ENCODE data around the gene CANT1.
"Not testable (repeated sequence)": the region's sequence is repeated elsewhere in the genome, so short reads cannot be mapped to it uniquely, and the experiment has no call there.

Gene CANT1

DNA sequence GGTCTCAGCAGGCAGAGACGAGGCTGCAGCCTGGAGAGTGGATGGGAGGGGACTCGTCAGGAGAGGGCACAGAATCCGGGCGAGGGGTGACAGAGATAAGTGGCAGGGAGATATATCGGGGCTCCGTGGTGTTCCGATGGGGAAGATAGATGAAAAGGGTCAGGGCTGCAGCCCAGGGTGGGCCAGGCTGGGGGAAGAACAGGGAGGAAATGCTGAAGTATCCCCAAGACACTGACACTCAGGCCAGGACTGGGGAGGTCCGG, 32.0 kb downstream of the CANT1 start:
- no peak for DNase-seq (ENCODE audit: low read depth in 2 of 2)

DNA sequence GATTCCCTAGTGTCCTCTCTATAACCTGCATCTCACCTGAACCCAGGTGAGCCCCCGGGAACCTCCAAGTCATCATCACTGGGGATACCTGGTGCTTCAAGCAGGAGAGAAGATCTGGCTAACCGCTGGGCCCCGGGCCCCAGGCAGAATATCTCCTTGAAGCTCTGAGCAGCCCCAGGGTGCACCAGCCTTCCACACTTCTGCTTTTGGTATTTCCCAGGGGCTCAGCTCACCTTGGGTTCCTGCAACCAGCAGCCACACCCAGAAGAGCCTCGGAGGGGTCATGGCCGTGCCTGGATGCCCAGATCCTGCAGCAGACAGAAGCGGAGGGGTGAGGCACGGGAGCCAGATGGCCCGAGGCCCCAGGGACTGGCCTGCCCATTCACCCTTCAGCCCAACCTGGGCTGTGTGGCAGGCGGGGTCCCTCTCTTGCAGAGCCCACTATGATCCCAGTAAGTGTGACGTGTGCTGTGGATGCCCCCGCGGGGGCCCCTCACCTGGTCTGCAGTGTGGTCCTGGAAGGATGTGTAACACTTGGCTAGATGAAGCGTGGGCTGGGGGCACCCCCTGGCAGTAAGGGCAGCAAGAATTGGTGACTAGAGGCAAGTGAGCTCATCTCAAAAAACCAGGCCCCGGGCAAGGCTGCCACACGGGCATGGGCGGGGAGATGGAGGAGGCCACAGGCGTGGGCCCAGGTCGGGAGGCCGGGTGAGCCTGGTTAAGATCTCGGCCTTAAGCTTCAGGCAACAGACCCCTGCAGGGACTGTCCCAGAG, 32.5 kb downstream of the CANT1 start:
- DNase-seq (ENCODE audit: low read depth in 2 of 2), result no peak

DNA sequence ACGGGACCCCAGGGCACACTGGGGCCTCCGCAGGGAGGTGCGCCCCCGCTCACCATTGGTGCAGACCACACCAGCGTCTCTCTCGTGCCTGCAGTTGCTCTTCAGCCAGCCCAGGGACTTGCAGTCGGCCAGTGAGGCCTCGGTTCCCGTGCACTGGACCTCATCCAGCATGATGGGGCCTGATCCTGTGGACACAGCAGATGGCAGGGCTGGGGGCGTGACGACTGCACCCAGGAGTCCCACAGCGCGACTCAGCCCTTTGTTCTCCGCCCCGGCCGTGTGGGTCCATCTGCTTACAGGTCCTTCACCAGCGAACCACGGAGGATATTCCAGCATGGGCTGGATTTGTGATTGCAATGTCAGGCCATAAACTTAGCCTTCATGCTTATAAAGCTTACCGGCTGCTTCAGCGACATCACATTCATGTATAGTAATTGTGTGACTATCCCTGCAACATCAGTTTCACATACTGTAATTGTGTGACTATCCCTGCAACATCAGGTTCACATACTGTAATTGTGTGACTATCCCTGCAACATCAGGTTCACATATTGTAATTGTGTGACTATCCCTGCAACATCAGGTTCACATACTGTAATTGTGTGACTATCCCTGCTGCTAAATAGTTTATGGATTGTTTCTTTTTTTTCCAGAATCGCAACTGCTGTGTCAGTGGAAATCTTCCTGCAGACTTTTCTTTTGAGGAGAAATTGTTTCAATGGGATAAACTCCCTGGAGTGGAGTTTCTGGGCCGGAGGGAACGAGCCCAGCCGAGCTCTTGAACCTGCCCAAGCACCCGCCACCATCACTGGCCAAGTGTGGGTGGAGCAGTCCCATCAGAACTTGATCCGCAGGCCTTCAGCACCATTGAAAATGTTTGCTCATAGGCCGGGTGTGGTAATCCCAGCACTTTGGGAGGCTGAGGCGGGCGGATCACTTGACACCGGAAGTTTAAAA, 34.7 kb downstream of the CANT1 start:
- no peak for DNase-seq (ENCODE audit: low read depth in 2 of 2)

DNA sequence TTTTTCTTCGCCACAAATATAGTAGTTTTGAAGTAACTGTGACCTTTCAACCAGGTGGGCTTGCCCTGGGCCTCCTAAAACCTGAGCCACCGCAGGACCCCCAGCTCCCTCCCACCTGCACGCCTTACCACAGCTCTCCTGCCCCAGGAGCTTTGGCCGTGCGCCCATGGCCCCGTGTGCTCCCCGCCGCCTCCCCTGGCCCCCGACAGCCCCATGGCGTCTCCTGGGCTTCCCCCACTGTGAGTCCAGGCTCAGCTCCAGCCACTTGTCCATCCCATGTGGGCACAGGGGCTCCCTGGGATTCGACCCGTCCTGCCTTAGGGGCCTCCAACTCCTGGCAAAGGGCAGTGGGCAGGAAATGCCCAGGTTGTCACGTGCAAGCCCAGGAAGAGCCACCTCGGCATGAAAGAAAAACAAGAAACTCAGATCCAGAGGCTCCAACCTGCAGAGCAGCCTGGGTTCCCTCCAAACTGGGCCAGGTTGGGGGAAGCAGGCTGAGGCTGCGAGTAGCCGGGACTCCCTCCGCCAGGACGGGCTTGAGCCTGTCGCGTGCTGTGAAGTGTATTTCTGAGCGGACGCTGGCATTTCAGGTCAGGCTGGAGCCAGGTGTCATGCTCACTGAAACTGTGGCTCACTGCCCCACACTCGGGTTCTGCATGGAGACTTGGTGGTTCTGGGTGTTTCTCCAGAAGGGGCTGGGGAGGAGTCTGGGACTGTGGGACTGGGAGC, 35.6 kb downstream of the CANT1 start:
- no peak for DNase-seq (ENCODE audit: low read depth in 2 of 2)

DNA sequence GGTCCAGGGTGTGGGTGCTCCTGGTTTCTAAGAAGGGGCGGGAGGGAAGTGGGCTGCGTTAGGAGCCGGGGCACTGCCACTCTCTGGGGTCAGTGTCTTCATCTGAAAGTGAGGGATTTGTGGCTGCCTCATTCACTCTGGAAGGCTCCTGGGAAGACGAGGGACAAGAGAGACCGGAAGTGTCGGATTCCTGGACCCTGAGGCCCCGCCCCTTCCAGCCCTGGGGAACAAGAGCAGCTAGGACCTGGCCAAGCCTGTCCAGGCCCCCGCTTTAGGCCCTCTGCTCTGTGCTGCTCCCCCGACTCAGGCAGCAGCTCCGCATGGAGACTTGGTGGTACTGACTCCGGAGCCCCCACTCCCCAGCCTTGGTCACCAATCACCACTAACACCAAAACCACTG, 36.4 kb downstream of the CANT1 start:
- DNase-seq (ENCODE audit: low read depth in 2 of 2), result no peak

DNA sequence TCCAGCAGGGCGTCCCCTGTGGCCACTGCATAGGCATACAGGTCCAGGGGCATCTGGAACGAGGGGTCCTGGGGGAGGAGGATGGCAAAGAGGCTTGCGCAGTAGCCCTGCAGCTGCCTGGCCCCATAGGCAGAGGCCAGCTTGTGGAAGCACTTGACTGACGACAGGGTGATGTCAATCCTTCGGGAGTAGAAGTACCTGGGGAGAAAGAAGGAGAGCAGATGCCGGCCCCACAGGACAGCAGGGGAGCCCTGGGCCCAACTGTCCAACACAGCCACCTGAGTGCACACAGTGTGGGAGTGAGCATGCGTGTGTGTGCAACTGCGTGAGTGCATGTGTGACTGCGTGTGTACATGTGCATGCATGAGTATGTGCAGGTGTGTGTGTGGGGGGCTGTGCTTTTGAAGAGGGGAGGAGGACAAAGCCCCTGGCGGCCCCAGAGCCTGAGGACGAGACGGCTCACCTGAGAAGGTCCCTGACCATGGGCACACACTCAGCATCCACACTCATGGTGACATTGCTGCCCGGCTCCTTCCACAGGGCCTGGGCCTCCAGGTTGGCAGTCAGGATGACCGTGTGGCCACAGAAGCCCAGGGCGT, 37.0 kb downstream of the CANT1 start:
- no peak for DNase-seq (ENCODE audit: low read depth in 2 of 2)

DNA sequence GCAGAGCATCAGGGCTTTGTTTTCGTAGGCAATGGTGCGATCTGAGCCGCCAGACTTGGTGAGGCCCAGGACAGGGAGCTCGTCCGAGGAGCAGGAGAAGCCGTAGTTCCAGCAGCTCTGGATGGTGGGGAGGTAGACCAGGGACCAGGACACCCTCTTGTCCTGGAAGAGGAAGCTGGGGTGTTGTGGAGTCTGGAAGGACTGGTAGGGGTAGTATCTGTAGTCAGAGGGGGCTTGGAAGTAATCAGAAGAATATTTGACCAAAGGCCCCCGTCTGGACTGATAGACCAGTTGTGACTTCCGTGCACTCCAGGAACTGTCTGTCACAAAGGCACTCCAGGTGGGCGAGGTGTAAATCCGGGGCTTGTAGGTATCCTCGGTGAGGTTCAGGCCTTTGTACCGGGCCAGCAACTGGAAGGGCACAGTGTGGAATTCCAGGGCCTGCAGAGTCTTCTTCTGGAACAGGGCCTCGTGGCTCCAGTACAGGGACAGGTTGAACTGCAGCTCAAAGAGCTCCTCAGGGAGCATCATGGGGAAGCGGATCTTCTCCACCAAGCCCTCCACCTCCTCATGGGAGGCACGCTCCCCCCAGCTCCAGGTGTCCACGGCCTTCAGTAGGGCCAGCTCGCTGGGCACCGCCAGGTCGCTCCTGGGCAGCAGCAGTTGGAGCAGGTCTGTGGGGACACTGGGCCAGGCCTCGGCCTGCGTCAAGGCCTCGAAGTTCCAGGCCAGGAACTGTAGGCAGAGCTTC, 37.6 kb downstream of the CANT1 start:
- no peak for DNase-seq (ENCODE audit: low read depth in 2 of 2)

DNA sequence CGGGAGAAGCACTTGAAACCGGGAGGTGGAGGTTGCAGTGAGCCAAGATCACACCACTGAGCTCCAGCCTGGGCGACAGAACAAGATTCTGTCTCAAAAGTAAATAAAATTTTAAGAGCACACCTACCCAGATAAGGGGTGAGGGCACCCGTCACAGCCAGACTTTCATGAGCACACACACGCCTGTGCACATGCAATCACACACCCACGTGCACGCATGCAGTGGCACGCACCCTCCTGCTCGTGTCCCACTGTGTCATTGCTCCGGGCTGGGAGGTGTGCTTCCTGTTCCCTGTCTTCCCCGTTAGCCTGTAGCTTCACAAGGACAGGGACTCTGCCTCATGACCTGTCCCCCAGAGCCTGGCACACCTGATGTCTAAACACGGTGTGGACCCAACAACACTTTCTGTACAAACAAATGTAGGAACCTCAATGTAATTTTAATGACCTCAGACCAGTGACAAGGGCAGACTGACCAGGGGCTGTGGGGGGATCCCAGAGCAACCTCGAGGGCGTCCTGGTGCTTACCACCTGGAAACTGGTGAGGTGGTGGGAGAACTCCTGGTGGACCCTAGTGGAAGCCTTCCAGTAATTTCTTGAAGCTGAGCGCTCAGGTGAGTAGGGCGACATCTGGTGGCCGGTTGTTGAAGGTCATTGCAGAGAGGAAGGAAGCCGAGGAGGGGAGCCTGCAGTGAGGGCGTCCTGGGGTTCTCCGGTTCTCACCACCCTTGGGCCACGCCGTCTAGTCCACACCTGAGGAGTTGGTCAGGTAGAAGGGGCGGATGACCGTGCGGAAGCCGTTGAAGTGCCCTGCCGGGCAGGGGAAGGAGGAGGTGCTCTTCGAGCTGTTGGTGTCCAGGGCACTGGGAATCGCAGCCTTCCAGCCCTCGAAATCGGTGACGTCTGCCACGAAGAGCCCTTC, 38.5 kb downstream of the CANT1 start:
- peak; percentile 61 to 75 for DNase-seq (ENCODE audit: low read depth in 2 of 2)

DNA sequence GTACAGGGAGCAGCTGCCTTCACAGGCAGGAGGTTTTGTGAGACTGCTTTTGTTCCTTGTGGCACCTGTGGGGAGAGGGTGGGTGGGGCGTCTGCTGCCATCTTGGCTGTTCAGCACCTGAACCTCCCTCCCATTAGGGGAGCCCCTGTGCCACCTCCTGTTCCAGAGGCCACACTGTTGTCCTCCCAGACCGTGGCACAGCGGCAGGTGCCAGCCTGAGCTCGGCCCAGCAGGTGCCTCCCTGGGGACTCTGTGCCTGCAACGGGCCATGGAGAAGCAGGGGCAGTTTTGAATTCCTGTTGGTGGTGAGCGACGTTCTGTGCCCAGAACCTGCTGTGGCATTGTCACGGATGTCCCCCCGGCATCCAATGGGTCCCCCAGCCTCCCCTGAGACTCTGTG, 39.7 kb downstream of the CANT1 start:
- DNase-seq (ENCODE audit: low read depth in 2 of 2), result no peak

DNA sequence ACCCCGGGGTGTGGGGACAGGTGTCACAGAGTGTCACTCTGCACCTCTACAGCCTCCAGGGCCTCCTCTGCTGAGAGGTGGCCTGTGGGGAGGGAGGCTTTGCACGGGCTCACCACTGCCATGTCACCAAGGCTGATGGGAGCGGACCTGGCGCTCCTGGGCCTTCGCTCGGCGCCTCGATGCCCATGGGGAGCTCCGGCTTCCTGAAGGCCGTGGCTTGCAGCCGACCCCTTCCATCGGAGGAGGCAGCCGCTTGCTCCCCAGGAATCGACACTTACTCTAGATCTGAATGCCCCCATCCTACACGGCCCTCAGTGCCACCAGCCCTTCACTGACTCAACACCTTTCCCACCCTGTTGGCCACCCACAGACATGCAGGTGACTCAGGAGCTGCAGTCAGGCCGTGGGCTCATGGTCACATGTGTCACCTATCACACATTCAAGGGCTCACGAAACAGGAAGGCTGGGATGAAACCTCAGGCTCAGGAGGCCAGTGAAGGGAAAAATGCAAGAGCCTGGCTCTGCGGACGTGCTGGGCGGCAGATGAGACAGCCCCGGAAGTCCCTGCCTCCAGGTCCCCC, 41.7 kb downstream of the CANT1 start:
- DNase-seq (ENCODE audit: low read depth in 2 of 2), result no peak

DNA sequence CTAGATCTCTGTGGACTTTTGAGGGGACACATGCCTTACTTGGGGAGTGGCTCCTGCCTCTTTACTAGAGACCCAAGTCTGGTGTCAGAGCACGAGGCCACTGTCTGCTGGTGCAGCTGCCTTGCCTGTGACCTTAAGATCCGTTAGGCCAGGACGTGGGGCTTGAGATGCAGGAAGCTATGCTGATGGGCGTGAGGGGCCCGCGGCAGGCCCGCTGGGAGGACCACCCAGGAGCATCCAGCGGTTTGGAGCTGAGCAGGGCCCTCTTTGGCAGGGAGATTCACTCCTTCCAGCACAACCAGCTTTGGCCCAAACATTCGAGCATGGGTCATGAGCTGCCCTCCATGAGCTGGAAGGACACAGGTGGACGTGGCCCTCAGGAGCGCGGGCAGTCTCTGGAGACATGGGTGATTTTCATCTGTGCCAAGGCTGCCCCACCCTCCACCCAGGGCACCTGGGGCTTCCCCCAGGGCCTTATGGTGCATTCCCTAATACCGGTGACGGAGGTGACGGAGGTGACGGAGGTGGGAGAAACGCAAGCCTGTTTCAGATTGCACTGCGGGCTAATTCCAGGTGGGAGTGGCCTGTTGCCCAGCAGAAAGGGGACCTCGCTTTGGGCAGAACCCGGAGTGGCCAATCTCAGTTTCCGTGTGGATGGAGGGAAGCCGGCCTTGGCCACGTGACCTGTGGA, 42.5 kb downstream of the CANT1 start:
- no peak for DNase-seq (ENCODE audit: low read depth in 2 of 2)

DNA sequence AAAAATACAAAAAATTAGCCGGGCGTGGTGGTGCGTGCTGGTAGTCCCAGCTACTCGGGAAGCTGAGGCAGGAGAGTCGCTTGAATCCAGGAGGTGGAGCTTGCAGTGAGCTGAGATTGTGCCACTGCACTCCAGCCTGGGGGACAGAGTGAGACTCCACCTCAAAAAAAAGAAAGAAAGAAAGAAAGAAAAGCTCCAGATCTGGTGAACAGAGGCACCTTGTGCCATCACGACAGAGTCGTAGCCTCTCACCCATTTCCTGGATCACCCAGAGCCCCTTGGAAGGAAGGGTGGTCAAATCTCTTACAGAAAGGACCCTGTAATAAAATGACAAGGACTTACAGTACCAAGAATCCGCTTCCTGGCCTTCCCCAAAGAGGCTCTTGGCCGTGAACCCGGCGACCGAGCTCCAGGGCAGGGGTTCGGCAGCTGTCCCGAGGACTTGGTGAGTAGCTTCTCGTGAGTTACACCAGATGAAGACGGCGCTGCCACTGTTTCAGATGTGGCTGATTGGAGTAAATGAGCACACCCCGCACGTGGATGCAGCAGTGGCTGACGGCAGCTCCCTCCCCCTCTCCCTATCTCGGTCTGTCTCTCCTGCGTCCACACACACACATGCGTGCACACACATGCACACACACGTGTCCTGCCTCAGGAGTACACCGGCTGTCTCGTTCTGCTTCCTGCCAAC, 43.3 kb downstream of the CANT1 start:
- DNase-seq (ENCODE audit: low read depth in 2 of 2), result no peak

DNA sequence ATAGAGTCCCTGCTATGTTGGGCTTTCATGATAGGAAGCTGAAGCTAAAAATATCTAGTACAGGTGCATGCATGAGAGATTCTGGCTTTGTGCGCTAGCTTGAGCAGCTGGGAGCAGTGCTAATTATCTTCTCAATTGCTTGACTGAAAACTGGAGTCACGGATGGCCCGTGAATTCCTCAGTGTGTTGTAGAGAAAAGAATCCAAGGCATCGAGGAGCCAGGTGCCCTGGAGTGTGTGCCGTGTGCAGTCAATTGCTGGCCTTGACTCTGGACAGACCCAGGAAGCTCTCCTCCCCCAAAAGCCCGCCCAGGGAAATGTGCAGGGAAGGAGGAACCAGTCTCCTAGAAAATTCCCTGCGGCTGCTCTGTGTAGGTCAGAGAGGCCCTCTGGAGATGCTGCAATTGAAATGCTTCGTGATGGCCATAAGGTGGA, 44.1 kb downstream of the CANT1 start:
- DNase-seq (ENCODE audit: low read depth in 2 of 2), result no peak

DNA sequence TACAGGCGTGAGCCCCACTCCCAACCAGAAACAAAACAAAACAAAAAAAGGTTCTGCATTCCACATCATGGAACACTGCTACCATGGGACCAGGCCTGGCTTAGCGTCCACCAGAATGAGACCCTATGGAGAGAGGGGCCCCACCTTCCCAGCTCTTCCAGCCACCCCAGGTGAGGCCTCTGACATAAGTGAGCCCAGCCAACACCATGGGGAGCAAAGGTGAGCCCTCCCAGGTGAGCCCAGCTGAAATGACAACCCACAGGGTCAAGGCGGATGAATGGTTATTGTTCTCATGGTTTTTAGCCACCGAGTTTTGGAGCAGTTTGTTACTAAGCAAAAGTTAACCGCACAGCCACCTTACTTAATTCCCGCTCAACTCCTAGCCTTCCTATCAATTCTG, 46.2 kb downstream of the CANT1 start:
- no peak for DNase-seq (ENCODE audit: low read depth in 2 of 2)

DNA sequence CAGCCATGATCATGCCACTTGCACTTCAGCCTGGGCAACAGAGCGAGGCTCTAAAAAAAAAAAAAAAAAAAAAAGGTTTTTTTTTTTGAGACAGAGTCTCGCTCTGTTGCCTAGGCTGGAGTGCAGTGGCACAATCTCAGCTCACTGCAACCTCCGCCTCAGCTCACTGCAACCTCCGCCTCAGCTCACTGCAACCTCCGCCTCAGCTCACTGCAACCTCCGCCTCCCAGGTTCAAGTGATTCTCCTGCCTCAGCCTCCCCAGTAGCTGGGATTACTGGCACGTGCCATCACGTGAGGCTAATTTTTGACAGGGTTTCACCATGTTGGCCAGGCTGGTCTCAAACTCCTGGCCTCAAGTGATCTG, 46.6 kb downstream of the CANT1 start:
- DNase-seq (ENCODE audit: low read depth in 2 of 2), result not testable (repeated sequence)

DNA sequence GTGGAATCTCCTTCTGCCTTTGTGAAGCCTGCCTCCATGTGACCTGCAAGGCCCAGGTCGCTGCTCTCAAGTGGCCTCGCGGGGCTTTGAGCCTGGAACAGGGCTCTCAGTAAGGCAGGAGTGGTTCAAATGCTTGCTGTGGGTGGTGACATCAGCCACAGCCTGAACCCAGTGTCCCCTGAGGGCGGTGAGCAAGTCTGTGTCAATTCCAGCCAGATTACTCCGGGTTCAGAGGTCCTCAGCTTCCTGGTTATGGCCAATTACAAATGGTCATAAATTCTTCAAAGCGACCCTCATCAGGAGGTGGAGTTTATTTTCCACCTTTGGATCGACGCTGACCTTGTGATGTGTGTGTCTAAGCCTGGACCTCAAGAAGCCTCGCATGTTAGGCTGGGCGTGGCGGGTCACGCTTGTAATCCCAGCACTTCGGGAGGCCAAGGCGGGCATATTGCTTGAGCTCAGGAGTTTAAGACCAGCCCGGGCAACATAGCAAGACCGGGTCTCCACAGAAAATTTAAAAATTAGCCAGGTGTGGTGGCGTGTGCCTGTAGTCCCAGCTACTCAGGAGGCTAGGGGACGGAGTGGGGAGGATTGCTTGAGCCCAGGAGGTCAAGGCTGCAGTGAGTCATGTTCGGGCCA, 47.1 kb downstream of the CANT1 start:
- DNase-seq (ENCODE audit: low read depth in 2 of 2), result no peak

DNA sequence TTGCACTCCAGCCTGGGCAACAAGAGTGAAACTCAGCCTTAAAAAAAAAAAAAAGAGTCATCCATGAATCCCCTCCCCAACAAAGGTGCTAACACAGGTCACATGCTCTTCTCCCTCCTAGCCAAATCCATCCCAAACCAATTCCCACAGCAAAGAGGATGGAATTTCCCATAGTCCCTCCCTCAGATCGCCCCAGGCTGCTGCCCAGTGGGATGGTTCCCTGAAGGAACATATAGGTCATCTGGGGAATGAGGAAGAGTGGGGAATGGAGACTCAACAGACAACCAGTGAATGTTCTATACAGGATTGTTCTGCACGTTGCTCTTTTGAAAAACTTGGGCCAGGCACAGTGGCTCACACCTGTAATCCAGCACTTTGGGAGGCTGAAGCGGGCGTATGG, 48.0 kb downstream of the CANT1 start:
- no peak for DNase-seq (ENCODE audit: low read depth in 2 of 2)

DNA sequence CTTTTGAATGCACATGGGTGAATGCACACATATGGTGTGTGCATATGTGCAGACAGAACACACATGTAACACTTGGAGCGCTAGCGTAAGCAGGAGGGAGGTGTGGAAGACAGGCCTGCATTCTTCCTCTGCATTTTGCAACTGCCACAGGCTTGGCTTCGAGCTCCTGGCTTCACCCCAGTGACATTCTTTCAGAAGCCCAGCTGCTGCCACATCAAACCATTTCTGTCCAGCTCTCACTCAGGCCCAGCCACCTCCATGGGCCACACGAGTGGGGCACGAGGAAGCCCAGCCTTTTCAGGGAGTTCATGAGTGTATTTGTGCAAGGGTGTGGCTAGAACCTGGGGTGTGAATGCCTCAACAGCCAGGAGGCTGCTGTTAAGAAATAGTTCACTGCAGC, 48.6 kb downstream of the CANT1 start:
- no peak for DNase-seq (ENCODE audit: low read depth in 2 of 2)
